K562 (cell line): ENCODE measurements around the gene TCOF1. TPM values are rescaled to one million over a fixed set of nuclear protein-coding genes. Genes with fewer than 3 reads are reported as not detected.

Experiments used
- CCNT2 ChIP-seq: IDR thresholded peaks from 2 replicates; pipeline ENCODE4 v1.6.1; 2011; ENCODE audit warnings: borderline replicate concordance, low read depth, mild to moderate bottlenecking, moderate library complexity, mixed read lengths, low read length; ENCODE audit not compliant: insufficient read length; ENCODE audit errors: extremely low read depth
- CEBPZ ChIP-seq: fragments of 150-350 bp; IDR thresholded peaks from 2 replicates; pipeline ENCODE4 v1.6.1; 2014; ENCODE audit warnings: low read depth, mild to moderate bottlenecking, low read length, borderline replicate concordance
- CHD7 ChIP-seq: fragments of 200-600 bp; sonication (generic); IDR thresholded peaks from one replicate; pipeline ENCODE4 v1.6.1; 2012; ENCODE audit warnings: mild to moderate bottlenecking, low read depth, low read length, inconsistent platforms
- DMBX1 ChIP-seq: fragments of 250-450 bp; sonication (Bioruptor Pico); IDR thresholded peaks from 2 replicates; pipeline ENCODE4 v1.8.0; 2022; ENCODE audit warnings: inconsistent platforms, mild to moderate bottlenecking, moderate library complexity, borderline replicate concordance
- ELF2 ChIP-seq: fragments of 250-450 bp; sonication (Bioruptor Pico); IDR thresholded peaks from 2 replicates; pipeline ENCODE4 v1.5.0; 2021; ENCODE audit warnings: mild to moderate bottlenecking
- ELF4 ChIP-seq: fragments of 450-650 bp; formaldehyde crosslinking; IDR thresholded peaks from 2 replicates; pipeline ENCODE4 v1.4.0; 2022; ENCODE audit warnings: missing genetic modification characterization
- SOX6 ChIP-seq: fragments of 450-650 bp; IDR thresholded peaks from 2 replicates; pipeline ENCODE4 v1.6.1; 2014; ENCODE audit warnings: mild to moderate bottlenecking
- TAL1 ChIP-seq: fragments of 450-650 bp; IDR thresholded peaks from 2 replicates; pipeline ENCODE4 v1.6.1; 2016; ENCODE audit warnings: mild to moderate bottlenecking
- TBP ChIP-seq: optimal IDR thresholded peaks from 2 replicates; pipeline ENCODE3; 2011; ENCODE audit warnings: low read depth, low read length, improper control_type of control experiment
- TRIM28 ChIP-seq: fragments of 450-650 bp; IDR thresholded peaks from 2 replicates; pipeline ENCODE4 v1.6.1; 2017
- ZNF197 ChIP-seq: fragments of 200-800 bp; sonication (Bioruptor generic); IDR thresholded peaks from 2 replicates; pipeline ENCODE4 v1.6.1; 2016; ENCODE audit warnings: low read depth, missing genetic modification characterization, missing compliant biosample characterization
- ZNF212 ChIP-seq: fragments of 450-650 bp; formaldehyde crosslinking; IDR thresholded peaks from 2 replicates; pipeline ENCODE4 v1.4.0; 2020; ENCODE audit warnings: mild to moderate bottlenecking
- ZNF77 ChIP-seq: fragments of 250-450 bp; sonication (Bioruptor Pico); IDR thresholded peaks from 2 replicates; pipeline ENCODE4 v1.5.0; 2020
- polyA plus RNA-seq, 8 experiments: library from polyadenylated mRNA; depleted of rRNA in 4 of 8; stranded (reverse) in 5 of 8; unstranded in 3 of 8; fragments of >200 nt; fragmentation: Nextera tagmentation in 2 of 8; fragmentation: Illumina TruSeq in 1 of 8; extraction: Ambion mirVana in 2 of 8; extraction: Trizol in 1 of 8; gene quantifications; 2 replicates each; pipeline versions ENCODE4 v1.2.1 to v1.2.3, GENCODE V29; 2011 to 2014; ENCODE audit warnings: inconsistent platforms in 1 of 8, missing spikeins in 1 of 8
- total RNA-seq, 7 experiments: library from RNA; depleted of rRNA in 6 of 7; stranded (reverse); fragments of >200 nt in 6 of 7; fragmentation: Illumina TruSeq in 2 of 7; extraction: Trizol in 2 of 7; gene quantifications; 2 replicates each; pipeline versions ENCODE4 v1.2.1 to v1.2.3, GENCODE V29; 2011 to 2021; ENCODE audit warnings: low replicate concordance in 1 of 7

The TCOF1 gene
- total and polyA plus RNA-seq, 9 of the 15 experiments (the other 6 are each of a cell fraction or from before 2014, with no cell fraction given): 9.8 to 134 (median 61.7) TPM

GRCh38 chr5:150357326-150358260 is at the start of gene TCOF1 (continued):
- TF ChIP-seq ZNF77 (CRISPR knock-in tag): no peak
- no peak for TF ChIP-seq ELF4
- TF ChIP-seq TRIM28: no peak
- TF ChIP-seq ZNF197 (CRISPR knock-in tag): no peak
- peak; percentile 72 for TF ChIP-seq TBP
- TF ChIP-seq CCNT2: peak; percentile 28
- TF ChIP-seq CEBPZ: no peak
- TF ChIP-seq DMBX1 (CRISPR knock-in tag): no peak; the same call in 1 of the 2 replicates
- TF ChIP-seq CHD7: no peak
- TF ChIP-seq TAL1: no peak
- peak; percentile 57; the same call in 1 of the 2 replicates for TF ChIP-seq ELF2 (CRISPR knock-in tag)
- TF ChIP-seq SOX6: no peak
- TF ChIP-seq ZNF212 (CRISPR knock-in tag): no peak
